ENCODE measurements around the gene BLOC1S5. TPM values are rescaled to one million over a fixed set of nuclear protein-coding genes. Genes with fewer than 3 reads are reported as not detected.

The BLOC1S5 gene
- total RNA-seq, 2 experiments from 2014 or later = 22.6 to 30.7 TPM

- Histone ChIP-seq H3K27ac (ENCODE audit: low read depth, low read length, poor library complexity, severe bottlenecking) (no peak overlapping the region), H3K36me3 (ENCODE audit: insufficient read depth, low read length) (peaks cover 97% of the 10 kb centered on the region), H3K9me3 (ENCODE audit: low read length) (peaks cover 24% of the 10 kb centered on the region), H4K20me1 (ENCODE audit: insufficient read depth, low read length) (no peaks in the 10 kb centered on the region), H3K79me2 (ENCODE audit: insufficient read depth, low read depth, low read length) (peaks cover 45% of the 10 kb centered on the region; the same call in 1 of the 2 replicates), H3K9me2 (ENCODE audit: insufficient read depth, low read length) (no peaks in the 10 kb centered on the region), H3K4me1 (ENCODE audit: insufficient read depth, low read length, poor library complexity, severe bottlenecking) (no peaks in the 10 kb centered on the region), H3K4me2 (ENCODE audit: low read length) (no peak overlapping the region), H2AFZ (ENCODE audit: low read length) (no peak overlapping the region), H3K4me3 (ENCODE audit: low read depth, low read length, poor library complexity, severe bottlenecking) (no peak overlapping the region)
- ChIA-PET POLR2A (no interaction called here), CTCF (ENCODE audit: unreplicated experiment) (no interaction called here)
- DNase-seq (ENCODE audit: low spot score) = no peak
- intact Hi-C loops (cut with micrococcal nuclease; ENCODE audit: unreplicated experiment) = no loop called here
- no peak for TF ChIP-seq CTCF (conservative IDR thresholded peaks at IDR 0.05; ENCODE audit: low read length)
- TF ChIP-seq EZH2phosphoT487 (IDR thresholded peaks at IDR 0.05; ENCODE audit: borderline replicate concordance, low read depth, low read length) = no peak
- no TSS peak for BruUV-seq (replicated peaks)
Observed at GRCh38 chr6:8088886-8089285, 24.7 kb upstream of the BLOC1S5 start.

GRCh38 chr6:8087870-8088754 lies 23.9 kb upstream of the BLOC1S5 start:
- peaks cover 97% of the 10 kb centered on the region for H3K36me3 ChIP-seq (ENCODE audit: insufficient read depth, low read length)
- CTCF ChIA-PET (ENCODE audit: unreplicated experiment) = no interaction called here
- no peak for TF ChIP-seq EZH2phosphoT487 (IDR thresholded peaks at IDR 0.05; ENCODE audit: borderline replicate concordance, low read depth, low read length)
- TF ChIP-seq CTCF (conservative IDR thresholded peaks at IDR 0.05; ENCODE audit: low read length) = no peak
- peaks cover 24% of the 10 kb centered on the region for H3K9me3 ChIP-seq (ENCODE audit: low read length)
- no peak overlapping the region for H2AFZ ChIP-seq (ENCODE audit: low read length)
- no peak overlapping the region for H3K4me3 ChIP-seq (ENCODE audit: low read depth, low read length, poor library complexity, severe bottlenecking)
- no peak overlapping the region for H3K27ac ChIP-seq (ENCODE audit: low read depth, low read length, poor library complexity, severe bottlenecking)
- peaks cover 41% of the 10 kb centered on the region; the same call in 1 of the 2 replicates for H3K79me2 ChIP-seq (ENCODE audit: insufficient read depth, low read depth, low read length)
- no peak overlapping the region for H3K4me2 ChIP-seq (ENCODE audit: low read length)
- no peaks in the 10 kb centered on the region for H3K4me1 ChIP-seq (ENCODE audit: insufficient read depth, low read length, poor library complexity, severe bottlenecking)
- intact Hi-C loops (cut with micrococcal nuclease; ENCODE audit: unreplicated experiment) = no loop called here
- POLR2A ChIA-PET = interaction anchor here (1.6 kb wide), 1 partner anchor 14 kb away, joined by 3 read pairs; no protein-coding TSS in a partner anchor
- DNase-seq (ENCODE audit: low spot score) = no peak
- no peaks in the 10 kb centered on the region for H4K20me1 ChIP-seq (ENCODE audit: insufficient read depth, low read length)
- no TSS peak for BruUV-seq (replicated peaks)
- H3K9me2 ChIP-seq (ENCODE audit: insufficient read depth, low read length) = no peaks in the 10 kb centered on the region

All from OCI-LY7 (cell line).